ENCODE data around the gene SUPT3H.
A peak's percentile ranks its signal among the peaks of the same experiment; 100 is the strongest.
"Not testable (repeated sequence)": the region's sequence is repeated elsewhere in the genome, so short reads cannot be mapped to it uniquely, and the experiment has no call there.

Gene SUPT3H

GRCh38 chr6:44933108-44933507 lies 444.6 kb downstream of the SUPT3H start:
- no peak for DNase-seq

DNA sequence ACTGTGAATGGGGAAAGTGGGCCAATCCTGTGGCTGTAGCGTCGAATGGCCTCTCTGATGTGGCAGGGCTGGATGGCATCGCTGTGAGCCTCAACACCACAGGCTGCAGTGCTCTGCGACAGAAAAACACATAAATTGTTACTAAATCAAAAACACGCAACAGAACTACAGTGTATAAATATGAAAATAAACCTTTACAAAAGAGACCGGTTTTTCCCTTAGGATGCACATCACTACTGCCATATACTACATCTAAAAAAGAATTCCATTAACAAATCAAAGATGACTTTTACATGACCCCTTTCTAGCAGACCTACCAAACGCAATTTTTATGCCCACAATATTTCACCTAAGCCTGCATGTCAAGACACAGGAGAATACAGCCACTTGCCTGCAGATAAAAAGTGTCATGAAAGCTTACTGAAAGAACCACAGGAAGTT lies 445.1 kb downstream of the SUPT3H start:
- peak; percentile 16 for DNase-seq

DNA sequence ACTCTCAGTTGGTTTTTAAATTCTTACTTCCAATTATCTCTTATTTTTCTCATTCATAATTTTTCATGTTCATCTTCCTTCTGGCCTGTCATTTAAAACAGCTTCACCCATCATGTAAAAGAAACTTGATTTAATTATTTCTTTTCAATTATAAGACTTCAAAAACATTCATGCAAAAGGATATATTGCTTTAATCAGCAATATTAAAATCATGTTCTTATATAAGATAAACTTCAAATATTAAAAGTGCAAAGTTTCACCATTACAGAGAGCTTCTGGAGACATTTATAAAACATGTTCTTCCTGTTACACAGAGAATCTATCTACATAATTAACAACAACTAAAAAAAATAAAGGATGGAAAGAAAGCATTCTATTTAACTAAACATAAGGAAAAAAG lies 446.3 kb downstream of the SUPT3H start:
- no peak for DNase-seq

DNA sequence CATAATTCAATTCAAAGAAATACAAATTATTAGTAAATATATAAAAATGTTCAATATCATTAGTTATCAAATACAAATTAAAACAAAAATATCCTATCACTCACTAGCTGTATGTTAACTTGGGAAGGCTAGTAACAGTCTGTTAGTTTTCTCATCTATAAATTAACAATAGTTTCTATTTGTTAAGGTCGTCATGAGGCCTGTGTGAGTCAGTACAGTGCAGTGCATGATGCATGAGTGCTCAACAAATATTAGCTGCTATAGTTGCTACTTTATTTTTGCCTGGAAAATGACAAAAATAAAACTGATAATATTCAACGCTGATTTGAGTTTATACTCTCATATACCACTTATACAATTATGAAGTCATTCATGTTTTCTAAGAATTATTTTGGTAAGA lies 451.2 kb downstream of the SUPT3H start:
- DNase-seq = no peak

- no peak for DNase-seq
Observed at GRCh38 chr6:44925100-44925739, 452.5 kb downstream of the SUPT3H start.

DNA sequence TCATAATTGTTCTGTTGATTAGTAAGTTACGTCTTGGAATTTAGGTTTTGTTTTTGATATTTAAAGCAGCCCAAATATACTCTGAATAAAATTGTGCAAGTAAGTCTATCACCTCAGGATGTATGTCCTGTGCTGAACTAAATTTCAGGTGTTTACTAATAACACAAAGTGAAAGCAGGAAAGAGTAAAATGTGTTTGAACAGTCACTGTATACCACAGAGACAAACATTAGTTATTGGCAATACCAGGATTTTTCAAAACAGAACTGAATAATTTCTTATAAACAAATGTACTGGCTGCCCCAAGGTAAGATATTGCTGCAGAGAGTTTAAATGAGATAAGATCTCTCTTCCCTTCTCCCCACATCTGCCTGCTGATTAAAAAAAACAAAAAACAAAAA lies 454.3 kb downstream of the SUPT3H start:
- DNase-seq = no peak

GRCh38 chr6:44921798-44922197 lies 455.9 kb downstream of the SUPT3H start:
- DNase-seq = no peak

GRCh38 chr6:44920952-44921491 lies 456.7 kb downstream of the SUPT3H start:
- DNase-seq = no peak

GRCh38 chr6:44918671-44919296 lies 458.9 kb downstream of the SUPT3H start:
- no peak for DNase-seq

GRCh38 chr6:44917430-44917829 lies 460.3 kb downstream of the SUPT3H start:
- no peak for DNase-seq

DNA sequence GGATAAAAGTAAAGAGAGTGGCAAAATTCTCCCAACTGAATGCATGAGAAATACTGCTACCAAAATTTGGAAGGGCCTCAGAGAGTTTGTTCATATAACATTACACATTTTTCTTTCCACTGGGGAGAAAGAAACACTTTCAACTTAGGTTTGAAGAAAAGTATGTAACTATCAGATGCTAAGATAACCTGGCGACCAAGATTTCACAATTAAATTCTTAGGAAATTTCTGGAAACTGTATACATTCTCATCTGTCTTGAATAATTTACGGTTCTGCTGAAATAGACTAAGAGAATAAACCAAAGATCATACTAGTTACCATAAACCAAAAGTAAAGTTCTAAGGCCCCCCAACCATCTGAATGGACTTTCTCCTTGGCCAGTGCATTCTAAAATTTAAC lies 462.6 kb downstream of the SUPT3H start:
- no peak for DNase-seq

DNA sequence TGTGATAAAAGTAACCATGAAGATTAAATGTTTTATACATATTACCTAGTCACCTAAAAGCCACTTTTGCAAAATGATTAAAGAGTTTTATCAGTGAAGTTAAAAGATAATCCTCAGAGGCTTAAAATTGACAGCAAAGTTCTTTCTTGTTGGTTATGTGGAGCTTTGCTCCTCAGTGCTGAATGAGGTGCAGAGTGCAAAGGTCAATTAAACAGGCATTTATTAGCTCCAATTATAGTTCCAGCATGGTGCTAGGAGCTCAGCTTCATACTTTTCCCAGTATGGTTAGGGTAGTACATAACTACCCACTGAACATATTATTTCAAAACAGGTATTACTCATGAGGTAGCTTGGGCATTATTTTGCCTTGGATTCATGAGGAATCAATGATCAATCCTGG lies 463.6 kb downstream of the SUPT3H start:
- no peak for DNase-seq

DNA sequence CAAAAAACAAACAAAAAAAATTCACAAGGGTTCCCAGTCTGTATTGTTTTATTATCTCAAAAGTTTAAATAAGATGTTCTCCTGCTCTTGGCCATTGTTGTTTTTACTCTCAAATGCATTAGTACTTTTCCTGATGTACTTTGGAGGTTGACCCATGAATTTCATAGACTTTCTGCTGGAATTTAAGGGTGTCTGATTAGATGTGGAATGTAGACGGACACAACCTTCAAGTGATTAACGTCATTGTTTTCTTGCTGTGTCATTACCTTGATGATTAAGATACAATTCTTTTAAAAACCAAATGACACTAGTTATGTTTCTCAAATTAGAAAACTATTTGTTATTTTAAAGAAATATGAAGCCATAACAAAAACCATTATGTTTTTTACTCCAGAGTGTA lies 471.0 kb downstream of the SUPT3H start:
- no peak for DNase-seq

DNA sequence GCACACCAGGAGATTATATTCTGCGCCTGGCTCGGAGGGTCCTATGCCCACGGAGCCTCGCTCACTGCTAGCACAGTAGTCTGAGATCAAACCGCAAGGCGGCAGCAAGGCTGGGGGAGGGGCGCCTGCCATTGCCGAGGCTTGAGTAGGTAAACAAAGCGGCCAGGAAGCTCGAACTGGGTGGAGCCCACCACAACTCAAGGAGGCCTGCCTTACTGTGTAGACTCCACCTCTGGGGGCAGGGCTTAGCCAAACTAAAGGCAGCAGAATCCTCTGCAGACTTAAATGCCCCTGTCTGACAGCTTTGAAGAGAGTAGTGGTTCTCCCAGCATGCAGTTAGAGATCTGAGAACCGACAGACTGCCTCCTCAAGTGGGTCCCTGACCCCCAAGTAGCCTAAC lies 477.4 kb downstream of the SUPT3H start:
- not testable (repeated sequence) for DNase-seq

DNA sequence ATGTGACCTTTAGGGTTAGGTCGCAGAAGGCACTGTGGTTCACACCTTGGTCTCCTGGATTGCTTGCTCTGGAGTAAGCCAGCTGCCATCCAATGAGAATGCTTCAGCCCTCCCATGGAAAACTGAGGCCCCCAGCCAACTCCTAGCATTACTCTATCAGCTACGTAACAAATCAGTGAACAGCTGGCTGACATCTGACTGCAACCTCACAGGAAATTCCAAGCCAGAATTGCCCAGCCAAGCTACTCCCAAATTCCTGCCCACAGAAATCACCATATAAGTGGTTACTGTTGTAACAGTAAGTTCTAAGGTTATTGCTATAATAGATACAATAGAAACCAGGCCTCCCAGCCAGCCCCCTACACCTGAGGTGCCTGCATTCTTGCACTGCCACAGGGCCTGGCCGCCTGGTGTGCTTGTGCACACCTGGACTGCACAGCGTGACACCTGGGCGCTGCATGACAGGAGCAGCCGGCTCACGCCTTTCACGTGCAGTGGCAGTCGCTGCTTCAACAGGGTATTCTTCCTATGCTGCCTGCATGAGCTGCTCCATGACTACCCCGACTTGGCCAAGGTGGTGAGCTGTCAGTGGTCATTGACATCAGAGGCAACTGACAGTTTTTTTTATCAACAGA lies 479.3 kb downstream of the SUPT3H start:
- no peak for DNase-seq

DNA sequence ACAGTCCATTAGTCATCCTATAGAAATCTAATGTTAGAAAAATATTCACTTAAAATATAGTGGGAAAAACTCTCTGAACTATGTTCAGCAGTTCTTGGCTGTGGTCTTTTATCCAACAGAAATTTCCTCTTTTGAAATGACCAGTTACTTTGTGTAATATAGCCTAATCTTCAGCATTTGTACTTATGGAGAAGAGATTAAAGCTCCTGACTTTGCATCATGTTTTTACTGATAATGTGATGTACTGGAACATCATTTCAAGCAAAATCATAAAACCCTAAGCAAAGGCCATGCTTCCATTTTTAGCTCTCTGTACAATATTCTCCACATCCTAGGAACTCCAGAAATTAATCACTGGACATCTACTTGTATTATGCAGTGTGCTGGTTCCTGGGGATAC lies 480.4 kb downstream of the SUPT3H start:
- DNase-seq = no peak

DNA sequence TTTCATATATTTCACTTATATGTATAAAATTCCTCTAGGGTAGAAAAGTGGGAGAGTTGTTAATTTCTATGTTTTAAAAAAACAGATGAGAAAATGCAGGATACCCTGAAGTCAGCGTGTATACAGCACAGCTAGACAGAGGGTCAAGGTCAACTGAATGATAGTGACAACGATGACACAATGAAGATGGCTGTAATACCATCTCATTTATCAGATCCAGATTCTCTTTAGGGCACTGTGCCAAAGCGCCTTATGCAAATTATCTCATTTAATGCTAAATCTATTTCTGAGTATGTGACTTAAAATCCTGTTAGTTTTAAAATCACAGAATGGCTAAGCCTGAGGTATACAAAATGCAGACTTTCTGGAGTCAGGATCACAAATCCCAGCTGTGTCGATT lies 481.0 kb downstream of the SUPT3H start:
- DNase-seq = no peak

DNA sequence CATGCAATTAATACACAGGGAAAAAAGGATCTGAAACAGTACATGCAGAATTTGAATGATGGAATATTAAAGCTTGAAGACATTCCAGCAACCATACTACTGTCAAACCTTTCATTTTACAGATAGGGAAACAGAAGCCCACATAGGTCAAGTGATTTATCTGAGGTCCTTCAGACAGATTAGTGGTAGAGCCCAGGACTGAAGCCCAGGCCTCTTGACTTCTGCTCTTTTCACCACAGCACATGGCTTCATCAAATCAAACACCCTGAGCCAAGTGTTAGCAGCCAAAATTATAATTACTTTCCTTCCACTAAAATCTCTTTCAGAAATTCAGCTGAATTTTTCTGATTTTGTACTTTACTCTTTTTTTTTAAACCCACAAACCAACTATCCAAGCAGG lies 485.2 kb downstream of the SUPT3H start:
- no peak for DNase-seq

DNA sequence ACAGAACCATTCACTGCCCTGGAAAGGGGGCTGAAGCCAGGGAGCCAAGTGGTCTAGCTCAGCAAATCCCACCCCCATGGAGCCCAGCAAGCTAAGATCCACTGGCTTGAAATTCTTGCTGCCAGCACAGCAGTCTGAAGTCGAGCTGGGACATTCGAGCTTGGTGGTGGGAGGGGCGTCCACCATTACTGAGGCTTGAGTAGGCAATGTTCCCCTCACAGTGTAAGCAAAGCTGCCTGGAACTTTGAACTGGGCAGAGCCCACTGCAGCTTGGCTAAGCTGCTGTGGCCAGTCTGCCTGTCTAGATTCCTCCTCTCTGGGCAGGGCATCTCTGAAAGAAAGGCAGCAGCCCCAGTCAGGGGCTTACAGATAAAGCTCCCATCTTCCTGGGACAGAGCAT lies 498.7 kb downstream of the SUPT3H start:
- not testable (repeated sequence) for DNase-seq

- not testable (repeated sequence) for DNase-seq
Observed at GRCh38 chr6:44876638-44877037, 501.1 kb downstream of the SUPT3H start.

- no peak for DNase-seq
Observed at GRCh38 chr6:44869321-44869897, 508.3 kb downstream of the SUPT3H start.

DNA sequence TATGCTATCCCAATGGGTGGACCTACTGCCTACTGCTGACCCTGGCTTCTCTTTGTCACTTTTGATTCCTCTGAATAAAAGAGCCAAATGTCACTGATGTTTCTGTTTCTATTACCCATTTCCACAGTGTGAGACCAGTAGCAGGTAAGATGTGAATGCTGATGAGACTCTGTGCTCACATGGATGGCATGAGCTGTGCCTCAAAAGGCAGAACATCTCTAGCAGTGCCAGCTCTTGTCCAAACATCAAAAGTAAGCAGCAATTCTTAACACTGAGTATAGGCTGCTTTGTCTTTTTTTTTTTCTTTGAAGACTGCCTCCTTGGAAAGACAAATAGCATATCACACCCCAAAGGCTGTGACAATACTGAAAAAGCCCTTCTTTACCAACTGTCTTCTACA lies 508.8 kb downstream of the SUPT3H start:
- DNase-seq = no peak

DNA sequence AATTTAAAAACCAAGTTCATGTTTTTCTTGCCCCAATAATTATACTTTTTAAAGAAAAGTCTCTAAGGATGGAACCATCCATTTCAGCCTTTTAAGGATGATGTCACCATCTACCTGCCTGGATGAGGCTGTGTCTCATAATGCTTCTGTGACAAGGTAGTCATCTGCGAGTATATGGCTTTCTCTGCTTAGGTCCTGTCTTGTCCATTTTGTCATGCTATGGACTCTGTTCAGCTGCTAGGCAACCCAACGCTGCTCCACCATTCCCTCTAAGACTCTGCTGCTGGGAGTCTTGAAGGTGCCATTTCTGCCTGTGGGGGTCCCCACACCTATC lies 509.4 kb downstream of the SUPT3H start:
- no peak for DNase-seq
